GM21528 (cell line): ENCODE results near the gene ENTPD2.

Source experiments
- ATAC-seq: cut with Tn5 transposase; IDR thresholded peaks from one replicate; pipeline ENCODE4 v1.9.1; 2021; ENCODE audit warnings: mild to moderate bottlenecking, moderate library complexity; ENCODE audit not compliant: unreplicated experiment, low FRiP score

Gene ENTPD2

DNA sequence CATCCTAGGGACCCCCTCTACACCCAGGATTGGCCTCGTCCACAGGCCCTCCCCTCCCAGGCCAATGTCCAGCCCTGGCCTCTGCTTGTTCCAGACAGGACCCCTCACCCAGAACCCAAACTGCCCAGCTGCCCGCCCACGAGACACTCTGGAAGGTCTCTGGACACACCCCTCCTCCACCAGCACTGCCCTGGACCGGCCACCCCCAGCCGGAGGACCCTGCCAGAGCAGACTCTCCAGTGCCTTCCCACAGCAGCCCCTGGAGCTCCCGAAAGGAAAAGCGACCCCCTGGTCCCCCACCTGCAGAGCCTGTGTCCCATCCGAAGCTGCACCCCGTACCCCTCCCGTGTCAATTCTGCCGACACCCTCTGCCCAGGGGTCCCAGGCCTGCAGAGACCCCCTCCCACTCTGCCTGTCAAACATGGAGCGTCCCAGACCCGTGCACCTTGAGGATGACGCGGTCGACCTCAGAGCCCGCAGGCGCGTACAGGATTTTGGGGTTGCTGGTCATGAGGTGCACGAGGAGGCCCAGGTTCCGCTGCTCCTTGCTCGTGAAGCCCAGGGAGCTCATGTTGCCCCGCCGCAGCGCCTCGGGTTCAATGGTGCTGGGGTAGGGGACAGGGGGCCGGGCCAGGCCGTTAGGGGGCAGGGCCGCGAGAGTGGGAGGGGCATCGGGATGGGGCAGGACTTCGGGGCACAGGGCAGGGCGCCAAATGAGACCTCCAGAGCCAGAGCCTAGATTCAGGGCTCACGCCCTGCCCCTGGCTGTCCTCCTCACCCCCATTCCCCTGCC, 33.8 kb downstream of the ENTPD2 start:
- ATAC-seq = no peak

DNA sequence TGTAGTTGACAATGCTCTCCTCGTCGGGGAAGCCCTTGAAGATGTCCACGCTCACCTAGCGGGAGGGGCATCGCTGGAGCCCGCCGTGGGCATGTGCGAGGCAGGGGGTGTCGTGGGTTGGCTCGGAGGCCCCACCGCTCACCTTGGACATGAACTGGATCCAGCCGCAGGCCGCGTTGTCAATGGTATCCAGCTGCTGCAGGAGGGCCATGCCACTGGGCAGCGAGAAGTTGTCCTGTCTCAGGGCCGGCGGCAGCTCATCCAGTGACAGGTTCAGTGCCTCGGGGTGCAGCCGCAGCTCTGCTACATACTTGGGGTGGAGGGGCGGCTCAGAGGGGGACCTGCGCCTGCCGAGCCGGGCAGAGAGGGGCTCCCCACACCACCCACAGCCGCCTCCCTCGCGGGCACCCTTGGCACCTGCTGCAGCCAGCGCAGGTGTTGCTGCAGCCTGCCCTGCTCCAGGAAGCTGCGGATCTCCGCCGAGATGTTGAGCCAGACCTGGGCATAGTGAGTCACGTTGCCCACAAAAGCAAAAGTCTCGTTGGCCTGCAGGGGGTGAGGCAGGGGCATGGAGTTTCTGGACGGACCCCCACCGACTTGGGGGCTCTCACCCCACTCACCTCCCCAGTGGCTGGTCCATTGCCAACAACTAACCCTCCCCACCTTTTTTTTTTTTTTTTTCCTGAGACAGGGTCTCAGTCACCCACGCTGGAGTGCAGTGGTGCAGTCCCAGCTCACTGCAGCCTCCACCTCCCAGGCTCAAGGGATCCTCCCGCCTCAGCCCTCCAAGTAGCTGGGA, 34.9 kb downstream of the ENTPD2 start:
- no peak for ATAC-seq

GRCh38 chr9:137017791-137018497, 35.9 kb downstream of the ENTPD2 start:
- no peak for ATAC-seq

DNA sequence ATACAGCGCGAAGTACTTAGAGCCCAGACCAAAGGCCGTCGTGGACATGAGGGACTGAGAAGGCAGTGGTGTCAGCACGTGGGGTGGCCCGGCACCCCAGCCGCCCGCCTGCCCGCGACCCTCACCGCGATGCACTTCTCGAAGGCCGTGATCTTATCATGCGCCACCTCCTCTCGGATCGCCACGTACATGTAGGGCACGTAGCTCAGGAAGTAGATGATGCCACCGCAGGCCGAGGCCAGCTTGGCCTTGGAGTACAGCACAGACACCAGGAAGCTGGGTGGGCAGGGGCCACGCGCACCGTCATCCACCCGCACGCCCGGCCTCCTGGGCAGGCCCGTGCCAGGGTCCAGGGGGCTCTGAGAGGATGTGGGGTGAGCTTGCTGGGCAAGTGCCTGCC, 36.8 kb downstream of the ENTPD2 start:
- ATAC-seq = no peak

- no peak for ATAC-seq
These were observed 37.4 kb downstream of the ENTPD2 start for GRCh38 chr9:137016436-137016835.

- no peak for ATAC-seq
These were observed 37.9 kb downstream of the ENTPD2 start for GRCh38 chr9:137015976-137016375.

DNA sequence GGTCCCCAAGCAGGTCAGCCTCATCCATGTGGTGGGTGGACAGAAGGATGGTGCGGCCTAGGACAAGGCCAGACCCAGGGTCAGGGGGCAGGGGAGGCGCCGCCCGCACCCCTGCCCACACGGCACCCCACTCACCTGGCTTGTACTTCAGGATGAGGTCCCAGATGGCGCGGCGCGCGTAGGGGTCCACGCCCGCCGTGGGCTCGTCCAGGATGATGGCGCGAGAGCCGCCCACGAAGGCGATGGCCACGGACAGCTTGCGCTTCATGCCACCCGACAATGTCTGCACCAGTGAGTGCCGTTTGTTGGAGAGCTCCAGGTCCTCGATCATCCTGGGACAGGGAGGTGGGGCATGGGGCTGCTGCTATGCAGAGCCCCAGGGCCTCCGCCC, 38.3 kb downstream of the ENTPD2 start:
- no peak for ATAC-seq

DNA sequence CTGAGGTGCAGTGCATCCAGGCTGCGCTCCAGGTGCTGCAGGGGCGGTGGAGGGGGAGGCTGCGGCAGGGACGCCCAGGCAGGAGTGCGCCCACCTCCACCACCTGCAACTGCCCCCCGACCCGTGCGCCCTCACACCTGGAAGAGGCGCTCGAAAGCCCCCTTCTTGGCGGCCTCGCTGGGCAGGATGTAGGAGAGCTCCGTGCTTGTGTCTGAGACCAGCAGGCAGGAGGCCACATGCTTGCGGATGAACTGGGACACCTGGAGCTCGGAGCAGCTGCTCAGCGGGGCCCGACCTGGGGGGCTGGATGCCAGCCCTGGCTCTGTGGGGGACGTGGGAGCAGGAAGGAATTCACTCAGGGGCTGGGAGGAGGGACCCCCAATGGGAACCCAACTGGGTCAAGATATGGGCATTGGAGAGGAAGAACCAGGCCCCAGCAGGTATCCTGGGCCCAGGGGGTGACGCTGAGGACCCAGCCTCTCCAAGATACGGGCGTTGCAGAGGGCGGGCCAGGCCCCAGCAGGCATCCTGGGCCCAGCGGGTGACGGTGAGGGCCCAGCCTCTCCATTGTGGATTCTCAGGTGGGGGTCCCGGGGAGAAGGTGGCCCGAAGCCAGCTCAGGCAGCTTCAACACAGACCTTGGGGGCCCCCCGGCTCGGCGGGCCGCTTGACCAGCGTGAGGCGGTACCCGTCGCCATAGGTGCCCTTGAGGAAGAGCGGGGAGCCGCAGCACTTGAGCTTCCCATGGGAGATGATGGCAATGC, 38.9 kb downstream of the ENTPD2 start:
- ATAC-seq = no peak

GRCh38 chr9:137014166-137014565, 39.7 kb downstream of the ENTPD2 start:
- ATAC-seq = no peak

GRCh38 chr9:137013571-137013940, 40.3 kb downstream of the ENTPD2 start:
- no peak for ATAC-seq

DNA sequence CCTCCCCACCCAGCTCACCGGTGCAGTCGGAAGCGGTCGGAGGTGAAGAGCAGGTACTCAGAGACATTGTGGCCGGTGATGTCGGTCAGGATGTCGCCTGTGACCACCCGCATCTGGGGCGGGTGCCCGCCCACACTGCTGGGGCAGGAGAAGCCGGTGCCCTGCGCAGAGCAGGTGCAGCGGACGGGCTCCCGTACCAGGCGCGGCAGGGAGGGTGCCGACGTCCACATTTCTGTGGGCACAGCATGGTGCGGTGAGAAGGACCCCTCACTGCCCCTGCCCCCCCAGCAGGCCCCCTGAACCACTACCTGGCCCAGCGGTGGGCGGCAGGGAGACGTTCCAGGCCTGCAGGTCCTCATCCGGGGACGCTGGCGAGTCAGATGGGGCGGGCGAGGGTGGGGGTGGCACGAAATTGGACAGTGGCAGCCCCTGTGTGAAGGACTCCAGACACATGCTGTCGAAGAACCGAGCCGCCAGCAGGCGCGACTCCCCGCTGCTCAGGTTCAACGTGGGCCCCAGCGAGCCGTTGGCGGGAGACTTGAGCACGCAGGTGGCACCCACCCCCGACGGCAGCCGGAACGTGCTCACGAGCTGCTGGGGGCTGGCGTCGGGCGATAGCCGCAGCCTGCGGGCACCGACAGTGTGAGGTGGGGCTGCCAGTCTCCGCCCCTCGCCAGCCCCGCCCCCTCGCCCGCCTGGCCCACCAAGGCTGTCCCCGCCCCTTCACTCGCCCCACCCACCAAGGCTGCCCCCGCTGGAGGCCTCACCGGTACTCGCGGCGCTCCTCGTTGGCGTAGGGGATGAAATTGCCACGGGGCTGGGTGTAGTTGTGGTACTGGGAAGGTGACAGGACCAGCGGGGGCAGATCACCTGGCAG, 40.9 kb downstream of the ENTPD2 start:
- no peak for ATAC-seq

DNA sequence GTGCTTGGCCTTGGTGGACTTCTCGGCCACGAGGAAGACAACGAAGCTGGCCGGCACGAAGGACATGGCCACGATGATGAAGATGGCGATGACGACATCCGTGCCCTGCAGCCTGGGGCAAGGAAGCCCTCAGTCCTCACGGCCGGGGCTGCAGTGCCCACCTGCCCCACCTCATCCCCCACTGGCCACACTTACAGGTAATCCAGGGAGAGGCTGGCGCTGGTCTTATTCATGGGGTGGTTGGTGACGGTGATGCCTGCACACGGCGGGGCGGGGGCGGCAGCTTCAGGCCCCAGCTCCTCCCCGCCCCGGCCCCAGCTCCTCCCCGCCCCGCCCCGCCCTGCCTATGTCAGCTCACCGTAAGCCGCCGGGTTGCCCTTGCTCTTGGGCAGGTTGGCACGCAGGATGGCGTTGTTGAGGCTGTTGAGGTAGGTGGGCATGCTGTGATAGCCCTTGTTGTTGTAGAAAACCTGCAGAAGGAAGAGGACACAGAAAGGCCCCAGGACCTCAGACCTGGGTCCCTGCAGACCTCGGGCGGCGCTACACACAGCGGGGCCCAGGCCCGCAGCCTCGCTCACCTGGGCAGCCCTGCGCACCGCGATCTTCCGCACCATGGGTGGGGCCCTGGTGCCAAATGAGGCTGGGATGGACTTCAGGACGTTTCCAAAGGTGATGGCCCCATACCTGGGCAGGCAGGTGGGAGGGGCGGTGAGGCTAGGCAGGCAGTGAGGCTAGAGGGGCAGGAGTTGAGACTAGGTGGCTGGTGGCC, 41.8 kb downstream of the ENTPD2 start:
- ATAC-seq = no peak

GRCh38 chr9:137011156-137011555, 42.7 kb downstream of the ENTPD2 start:
- ATAC-seq = no peak

GRCh38 chr9:137009938-137010732, 43.7 kb downstream of the ENTPD2 start:
- no peak for ATAC-seq

DNA sequence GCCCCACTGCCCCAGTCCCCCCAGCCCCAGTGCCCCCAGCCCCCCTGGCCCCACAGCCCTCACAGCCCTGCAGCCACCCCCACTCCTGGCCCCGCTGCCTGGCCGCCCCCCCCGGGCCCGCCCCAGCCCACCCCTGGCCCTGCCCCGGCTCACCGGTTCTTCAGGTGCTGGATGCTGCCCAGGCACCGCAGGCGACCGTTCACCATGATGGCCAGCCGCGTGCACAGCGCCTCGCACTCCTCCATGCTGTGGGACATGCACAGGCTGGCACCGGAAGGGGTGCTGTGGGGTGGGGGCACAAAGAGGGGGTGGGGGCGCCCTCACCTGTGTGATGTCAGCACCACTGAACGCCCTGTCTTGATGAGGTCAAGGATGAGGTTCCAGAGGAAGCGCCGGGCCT, 44.6 kb downstream of the ENTPD2 start:
- ATAC-seq = no peak

DNA sequence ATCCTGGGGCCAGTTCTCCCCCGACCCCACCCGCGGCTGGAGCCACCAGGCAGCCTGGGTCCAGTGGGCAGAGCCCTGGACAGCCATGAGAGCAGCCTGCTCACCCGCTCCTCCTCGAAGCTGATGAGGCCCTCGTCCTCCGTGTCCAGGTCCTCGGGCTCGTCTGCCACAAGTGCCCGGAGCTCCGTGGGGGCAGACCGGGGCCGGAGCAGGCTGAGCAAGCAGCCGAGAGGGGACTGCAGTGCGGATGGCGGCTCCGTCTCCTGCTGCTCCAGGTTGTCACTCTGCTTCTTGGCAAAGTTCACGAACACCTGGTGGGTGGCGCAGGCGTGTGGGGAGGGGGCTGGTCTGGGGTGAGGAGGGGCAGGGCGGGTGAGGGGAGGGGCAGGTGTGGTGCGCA, 45.5 kb downstream of the ENTPD2 start:
- ATAC-seq = no peak

- ATAC-seq = no peak
These were observed 46.0 kb downstream of the ENTPD2 start for GRCh38 chr9:137007816-137008270.
